Measurements from ENCODE around the gene ACER2.
A peak's percentile ranks its signal among the peaks of the same experiment; 100 is the strongest.
"Not testable (repeated sequence)": the region's sequence is repeated elsewhere in the genome, so short reads cannot be mapped to it uniquely, and the experiment has no call there.

Gene ACER2

GRCh38 chr9:19409401-19410194, 789 bp downstream of the ACER2 start:
- DNase-seq, result no peak

GRCh38 chr9:19410195-19410503, 1.3 kb downstream of the ACER2 start:
- no peak for DNase-seq

- DNase-seq, result no peak
Measured at GRCh38 chr9:19410594-19410993, 1.8 kb downstream of the ACER2 start.

GRCh38 chr9:19411316-19411715, 2.5 kb downstream of the ACER2 start:
- DNase-seq, result no peak

GRCh38 chr9:19413456-19413855, 4.6 kb downstream of the ACER2 start:
- DNase-seq, result not testable (repeated sequence)

- no peak for DNase-seq
Measured at GRCh38 chr9:19416143-19416542, 7.3 kb downstream of the ACER2 start.

- no peak for DNase-seq
Measured at GRCh38 chr9:19420877-19421276, 12.1 kb downstream of the ACER2 start.

GRCh38 chr9:19423163-19423562, 14.4 kb downstream of the ACER2 start:
- DNase-seq, result no peak

GRCh38 chr9:19424176-19424779, 15.5 kb downstream of the ACER2 start:
- peak; percentile 22 for DNase-seq

GRCh38 chr9:19429595-19429994, 20.8 kb downstream of the ACER2 start:
- DNase-seq, result peak; percentile 22

- DNase-seq, result no peak
Measured at GRCh38 chr9:19430201-19430760, 21.5 kb downstream of the ACER2 start.

- DNase-seq, result no peak
Measured at GRCh38 chr9:19431361-19432171, 22.8 kb downstream of the ACER2 start.

- no peak for DNase-seq
Measured at GRCh38 chr9:19432473-19432872, 23.7 kb downstream of the ACER2 start.

- DNase-seq, result not testable (repeated sequence)
Measured at GRCh38 chr9:19433729-19434128, 24.9 kb downstream of the ACER2 start.

GRCh38 chr9:19440376-19440775, 31.6 kb downstream of the ACER2 start:
- DNase-seq, result no peak

- DNase-seq, result no peak
Measured at GRCh38 chr9:19440823-19441580, 32.2 kb downstream of the ACER2 start.

GRCh38 chr9:19441730-19442129, 32.9 kb downstream of the ACER2 start:
- DNase-seq, result no peak

GRCh38 chr9:19442240-19442639, 33.4 kb downstream of the ACER2 start:
- no peak for DNase-seq

- DNase-seq, result no peak
Measured at GRCh38 chr9:19445452-19445851, 36.6 kb downstream of the ACER2 start.

- DNase-seq, result no peak
Measured at GRCh38 chr9:19446361-19446861, 37.6 kb downstream of the ACER2 start.

- no peak for DNase-seq
Measured at GRCh38 chr9:19451240-19452087, 42.7 kb downstream of the ACER2 start.
